Osteoblast (primary cell): ENCODE data around the gene RAB25. TPM values are rescaled to one million over a fixed set of nuclear protein-coding genes. Genes with fewer than 3 reads are reported as not detected.
"Not testable (repeated sequence)": the region's sequence is repeated elsewhere in the genome, so short reads cannot be mapped to it uniquely, and the experiment has no call there.

Experiments used
- DNase-seq: peaks from one replicate; pipeline ENCODE4 v3.0.0; 2011; ENCODE audit warnings: low spot score, mixed read lengths; ENCODE audit not compliant: insufficient read length; ENCODE audit errors: missing footprints
- H2AFZ ChIP-seq: 2 replicates; pipeline ENCODE4 v1.6.0; 2011; ENCODE audit warnings: mild to moderate bottlenecking, low read length
- H3K27ac ChIP-seq: 2 replicates; pipeline ENCODE4 v1.5.1; 2011; ENCODE audit warnings: mild to moderate bottlenecking, low read depth, low read length, moderate library complexity
- H3K27me3 ChIP-seq: 2 replicates; pipeline ENCODE4 v1.6.0; 2012; ENCODE audit warnings: mild to moderate bottlenecking, control low read depth, inconsistent platforms, low read length, moderate library complexity; ENCODE audit not compliant: insufficient read depth
- H3K36me3 ChIP-seq: 2 replicates; pipeline ENCODE4 v1.5.1; 2011; ENCODE audit warnings: mild to moderate bottlenecking, low read length, control low read depth, moderate library complexity; ENCODE audit not compliant: insufficient read depth
- H3K4me1 ChIP-seq: 2 replicates; pipeline ENCODE4 v1.5.1; 2011; ENCODE audit warnings: mild to moderate bottlenecking, low read length, control low read depth, moderate library complexity; ENCODE audit not compliant: insufficient read depth
- H3K4me2 ChIP-seq: 2 replicates; pipeline ENCODE4 v1.6.0; 2011; ENCODE audit warnings: mild to moderate bottlenecking, low read length; ENCODE audit not compliant: insufficient read depth
- H3K4me3 ChIP-seq: fragments of 200-600 bp; sonication (generic); 3 replicates; pipeline ENCODE4 v1.5.1; 2012; ENCODE audit warnings: mild to moderate bottlenecking, low read length, inconsistent platforms; ENCODE audit not compliant: insufficient read depth
- H3K79me2 ChIP-seq: 2 replicates; pipeline ENCODE4 v1.6.0; 2012; ENCODE audit warnings: mild to moderate bottlenecking, low read length, control low read depth, inconsistent platforms; ENCODE audit not compliant: insufficient read depth
- H3K9me3 ChIP-seq: 2 replicates; pipeline ENCODE4 v1.5.1; 2011; ENCODE audit warnings: low read depth, low read length, control low read depth
- H4K20me1 ChIP-seq: 2 replicates; pipeline ENCODE4 v1.6.0; 2012; ENCODE audit warnings: mild to moderate bottlenecking, low read length, control low read depth; ENCODE audit not compliant: insufficient read depth
- CTCF ChIP-seq: IDR thresholded peaks from 2 replicates; pipeline ENCODE4 v1.5.1; 2011; ENCODE audit warnings: mild to moderate bottlenecking, low read depth, low read length, moderate library complexity; ENCODE audit errors: extremely low read depth
- total RNA-seq: library from RNA; depleted of rRNA; stranded (reverse); fragments of >200 nt; gene quantifications from 2 replicates; pipeline ENCODE4 v1.2.3, GENCODE V29; 2012

RAB25 gene
- total RNA-seq, 1 donor: not detected

DNA sequence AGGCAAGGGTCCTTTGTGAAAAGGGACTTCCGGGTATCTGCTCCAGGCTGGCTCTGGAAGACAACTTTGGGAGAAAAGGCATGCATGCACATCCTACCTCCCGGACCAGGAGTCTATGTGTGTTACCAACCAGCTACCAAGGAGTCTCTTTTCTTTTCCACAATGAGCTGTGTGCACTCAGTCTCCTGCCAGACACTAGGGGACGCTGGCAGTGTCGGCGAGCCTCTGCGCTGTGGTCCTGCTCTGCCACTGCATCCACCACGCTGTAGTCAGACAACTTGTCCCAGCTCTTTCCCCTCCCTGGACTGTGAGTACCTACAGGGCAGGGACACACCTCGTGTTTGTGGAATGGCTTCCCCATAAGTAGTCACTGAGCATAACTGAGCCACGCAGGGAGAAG lies 35.1 kb upstream of the RAB25 start:
- no peak overlapping the region for H3K4me2 ChIP-seq
- TF ChIP-seq CTCF: peak; percentile 73
- no peak overlapping the region for H3K4me3 ChIP-seq
- H3K27me3 ChIP-seq: peaks cover 6% of the 10 kb centered on the region
- H2AFZ ChIP-seq: peak overlapping the region; percentile 70
- H3K79me2 ChIP-seq: no peaks in the 10 kb centered on the region
- peak; percentile 93 for DNase-seq
- H4K20me1 ChIP-seq: no peaks in the 10 kb centered on the region
- no peaks in the 10 kb centered on the region for H3K36me3 ChIP-seq
- no peaks in the 10 kb centered on the region for H3K9me3 ChIP-seq
- no peak overlapping the region for H3K27ac ChIP-seq
- peaks cover 2% of the 10 kb centered on the region for H3K4me1 ChIP-seq

GRCh38 chr1:156026588-156026987 lies 34.4 kb upstream of the RAB25 start:
- Histone ChIP-seq H3K4me1 (no peaks in the 10 kb centered on the region), H3K27me3 (peaks cover 6% of the 10 kb centered on the region), H3K4me3 (no peak overlapping the region), H3K27ac (no peak overlapping the region), H2AFZ (no peak overlapping the region), H3K9me3 (no peaks in the 10 kb centered on the region), H3K36me3 (no peaks in the 10 kb centered on the region), H3K4me2 (no peak overlapping the region), H4K20me1 (no peaks in the 10 kb centered on the region), H3K79me2 (no peaks in the 10 kb centered on the region)
- TF ChIP-seq CTCF: no peak
- peak; percentile 27 for DNase-seq

DNA sequence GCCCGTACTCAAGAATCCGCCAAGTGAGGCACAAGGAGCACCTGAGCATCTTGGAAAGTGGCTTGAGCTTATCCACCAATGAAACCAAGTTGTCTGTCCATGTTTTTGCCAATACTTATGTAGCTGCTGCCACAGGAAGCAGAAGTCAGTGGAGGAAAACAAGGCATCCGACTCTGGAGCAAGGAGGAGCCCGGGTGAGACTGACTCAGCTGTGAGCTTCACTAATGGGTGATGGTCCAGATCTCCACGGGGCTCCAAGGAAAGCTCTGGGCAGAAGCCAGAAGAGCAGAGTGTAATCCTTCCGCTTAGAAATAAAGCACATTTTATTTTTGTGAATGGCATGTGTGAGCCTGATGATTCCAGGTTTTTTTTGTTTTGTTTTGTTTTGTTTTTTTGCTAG lies 27.9 kb upstream of the RAB25 start:
- Histone ChIP-seq H3K27ac (no peak overlapping the region), H3K4me3 (no peak overlapping the region), H3K4me1 (no peaks in the 10 kb centered on the region), H3K27me3 (no peaks in the 10 kb centered on the region), H2AFZ (peak overlapping the region; percentile 41), H3K36me3 (peaks cover 13% of the 10 kb centered on the region), H3K9me3 (no peaks in the 10 kb centered on the region), H4K20me1 (no peaks in the 10 kb centered on the region), H3K79me2 (no peaks in the 10 kb centered on the region), H3K4me2 (no peak overlapping the region)
- DNase-seq: peak; percentile 45
- TF ChIP-seq CTCF: no peak

DNA sequence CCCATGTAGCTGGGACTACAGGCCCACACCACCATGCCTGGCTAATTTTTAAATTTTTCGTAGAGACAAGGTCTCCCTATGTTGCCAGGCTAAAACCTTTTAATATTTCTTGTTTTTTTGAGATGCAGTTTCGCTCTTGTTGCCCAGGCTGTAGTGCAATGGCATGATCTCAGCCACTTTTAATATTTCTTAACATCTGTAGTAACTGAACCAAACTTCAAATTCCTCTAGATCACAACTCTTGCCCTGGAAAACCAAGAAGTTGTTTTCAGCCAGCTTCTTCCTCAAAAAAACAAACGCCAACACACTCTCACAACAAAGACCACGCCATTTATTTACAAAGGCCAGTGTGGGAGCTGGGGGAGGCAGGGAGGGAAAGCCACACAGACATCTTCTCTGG lies 26.0 kb upstream of the RAB25 start:
- H4K20me1 ChIP-seq, H3K4me1 ChIP-seq, DNase-seq, H3K27ac ChIP-seq, H3K79me2 ChIP-seq, H3K9me3 ChIP-seq, H3K4me2 ChIP-seq, H3K4me3 ChIP-seq, H2AFZ ChIP-seq, H3K27me3 ChIP-seq: not testable (repeated sequence)
- peaks cover 13% of the 10 kb centered on the region for H3K36me3 ChIP-seq
